Measurements from ENCODE around the gene SLC25A3.

- TF ChIP-seq CTCF (IDR thresholded peaks at IDR 0.05) (no peak), EZH2 (IDR thresholded peaks at IDR 0.05; ENCODE audit: borderline replicate concordance, insufficient read depth, low read depth, low read length, poor library complexity, severe bottlenecking) (no peak)
These were observed 15.1 kb upstream of the SLC25A3 start for GRCh38 chr12:98578392-98578791.
